HCT116 (cell line): ENCODE results near the gene CDK18. TPM values are rescaled to one million over a fixed set of nuclear protein-coding genes. Genes with fewer than 3 reads are reported as not detected.

Source experiments
- ATAC-seq: fragments of 200-7000 bp; cut with Tn5 transposase; 2 replicates; pipeline ENCODE4 v1.9.1; 2020; ENCODE audit warnings: mild to moderate bottlenecking, moderate library complexity
- BruUV-seq: library from RNA; stranded (reverse); fragments of 400-500 nt; replicated peaks from 2 replicates; lab custom pipeline; 2021; lab: Mats Ljungman, UMichigan
- CTCF ChIA-PET: fragments of 300-600 bp; sonication (Branson Sonifier 250); formaldehyde crosslinking; loops from one replicate; lab custom pipeline; 2021; ENCODE audit warnings: antibody characterized with exemption; lab: Charles Lee
- POLR2A ChIA-PET: fragments of 300-600, 350-600 bp; sonication (Branson Sonifier 250); formaldehyde crosslinking; loops from one replicate; lab custom pipeline; 2021; ENCODE audit warnings: antibody characterized with exemption; lab: Charles Lee
- RAD21 ChIA-PET, 2 experiments: fragments of 300-600 bp; sonication (Branson Sonifier 250); formaldehyde crosslinking; loops; one replicate each; lab custom pipeline; 2023; ENCODE audit warnings: low total read pairs in 2 of 2; ENCODE audit not compliant: uncharacterized antibody in 2 of 2, unreplicated experiment in 2 of 2, low non-redundant PET in 1 of 2; lab: Charles Lee
- DNase-seq: peaks from one replicate; pipeline ENCODE4 v3.0.0-alpha.2; 2010; ENCODE audit warnings: low read depth, low spot score
- H2AFZ ChIP-seq: fragments of 200-600 bp; shearing (Covaris generic), sonication (generic); 2 replicates; pipeline ENCODE4 v1.6.1; 2017; ENCODE audit warnings: low read depth, mixed run types, mixed read lengths, antibody characterized with exemption, low read length; ENCODE audit not compliant: poor library complexity, severe bottlenecking
- H3K27ac ChIP-seq: 2 replicates; pipeline ENCODE4 v1.5.1; 2012; ENCODE audit warnings: low read depth, low read length
- H3K27me3 ChIP-seq: fragments of 200-600 bp; sonication (generic); 2 replicates; pipeline ENCODE4 v1.6.1; 2016; ENCODE audit warnings: mixed run types, low read length, mixed read lengths; ENCODE audit not compliant: insufficient read depth
- H3K36me3 ChIP-seq, 2 experiments: fragments of 200-500 bp in 1 of 2; fragments of 200-600 bp in 1 of 2; sonication (Bioruptor generic) in 1 of 2; sonication (generic) in 1 of 2; 2 replicates each; pipeline versions ENCODE4 v1.5.1 to v1.6.1; 2014 to 2016; ENCODE audit warnings: low read length in 2 of 2, inconsistent platforms in 1 of 2, mixed read lengths in 1 of 2, mixed run types in 1 of 2; ENCODE audit not compliant: insufficient read depth in 2 of 2, control insufficient read depth in 1 of 2
- H3K4me1 ChIP-seq, 2 experiments: fragments of 200-600 bp in 1 of 2; sonication (generic) in 1 of 2; 2 replicates each; pipeline versions ENCODE4 v1.5.1 to v1.6.1; 2012 to 2017; ENCODE audit warnings: low read length in 2 of 2, inconsistent platforms in 1 of 2, mild to moderate bottlenecking in 1 of 2, mixed read lengths in 1 of 2, mixed run types in 1 of 2, moderate library complexity in 1 of 2; ENCODE audit not compliant: insufficient read depth in 2 of 2, control insufficient read depth in 1 of 2
- H3K4me2 ChIP-seq: fragments of 200-600 bp; sonication (generic); 2 replicates; pipeline ENCODE4 v1.6.1; 2017; ENCODE audit warnings: mixed run types, low read length, mixed read lengths
- H3K4me3 ChIP-seq, 2 experiments: fragments of 200-600 bp in 1 of 2; sonication (generic) in 1 of 2; replicated peaks in 1 of 2; 2 replicates each; pipeline ENCODE4 v1.5.1; 2011 to 2016; ENCODE audit warnings: low read length in 2 of 2, control low read depth in 1 of 2, low read depth in 1 of 2, mild to moderate bottlenecking in 1 of 2, mixed read lengths in 1 of 2, mixed run types in 1 of 2
- H3K79me2 ChIP-seq: fragments of 200-600 bp; sonication (generic); 2 replicates; pipeline ENCODE4 v1.6.1; 2017; ENCODE audit warnings: mild to moderate bottlenecking, mixed run types, low read length, moderate library complexity, mixed read lengths; ENCODE audit not compliant: insufficient read depth
- H3K9ac ChIP-seq: fragments of 200-600 bp; sonication (generic); 2 replicates; pipeline ENCODE4 v1.6.1; 2016; ENCODE audit warnings: low read length, mixed read lengths
- H3K9me2 ChIP-seq: fragments of 200-600 bp; sonication (generic), shearing (Covaris generic); 2 replicates; pipeline ENCODE4 v1.6.1; 2017; ENCODE audit warnings: mixed run types, mild to moderate bottlenecking, moderate library complexity; ENCODE audit not compliant: insufficient read depth
- H3K9me3 ChIP-seq, 2 experiments: fragments of 200-500 bp in 1 of 2; fragments of 200-600 bp in 1 of 2; sonication (Bioruptor generic) in 1 of 2; sonication (generic) in 1 of 2; 2 replicates each; pipeline ENCODE4 v1.6.1; 2014 to 2017; ENCODE audit warnings: low read length in 2 of 2, mixed read lengths in 2 of 2, inconsistent platforms in 1 of 2, low read depth in 1 of 2, mild to moderate bottlenecking in 1 of 2, mixed run types in 1 of 2, moderate library complexity in 1 of 2; ENCODE audit not compliant: control insufficient read depth in 1 of 2, insufficient read depth in 1 of 2
- H4K20me1 ChIP-seq: fragments of 200-600 bp; sonication (generic), shearing (Covaris generic); 2 replicates; pipeline ENCODE4 v1.6.1; 2017; ENCODE audit warnings: mixed run types, mild to moderate bottlenecking, moderate library complexity; ENCODE audit not compliant: insufficient read depth
- CBX3 ChIP-seq: IDR thresholded peaks from 2 replicates; pipeline ENCODE4 v1.6.1; 2012; ENCODE audit warnings: low read depth
- CEBPB ChIP-seq: IDR thresholded peaks from 2 replicates; pipeline ENCODE4 v1.6.1; 2012; ENCODE audit warnings: low read depth
- EGR1 ChIP-seq: IDR thresholded peaks from 2 replicates; pipeline ENCODE4 v1.6.1; 2012; ENCODE audit warnings: low read depth
- ELF1 ChIP-seq: IDR thresholded peaks from 2 replicates; pipeline ENCODE4 v1.6.1; 2012; ENCODE audit warnings: low read depth, borderline replicate concordance
- EZH2phosphoT487 ChIP-seq: fragments of 200-600 bp; IDR thresholded peaks from 2 replicates; pipeline ENCODE4 v1.6.1; 2018; ENCODE audit warnings: antibody characterized with exemption, borderline replicate concordance
- FOSL1 ChIP-seq: IDR thresholded peaks from 2 replicates; pipeline ENCODE4 v1.6.1; 2012; ENCODE audit warnings: low read depth
- JUND ChIP-seq: IDR thresholded peaks from 2 replicates; pipeline ENCODE4 v1.6.1; 2012
- POLR2A ChIP-seq: IDR thresholded peaks from 2 replicates; pipeline ENCODE4 v1.7.0; 2011; ENCODE audit warnings: borderline replicate concordance; ENCODE audit not compliant: insufficient read depth, insufficient read length; ENCODE audit errors: extremely low read depth
- POLR2AphosphoS5 ChIP-seq: IDR thresholded peaks from 2 replicates; pipeline ENCODE4 v1.6.1; 2011; ENCODE audit warnings: mild to moderate bottlenecking, low read depth, low read length, moderate library complexity
- RAD21 ChIP-seq: IDR thresholded peaks from 2 replicates; pipeline ENCODE4 v1.6.1; 2012; ENCODE audit warnings: low read depth, mild to moderate bottlenecking
- SIN3A ChIP-seq: IDR thresholded peaks from 2 replicates; pipeline ENCODE4 v1.6.1; 2012; ENCODE audit warnings: low read depth
- SP1 ChIP-seq: IDR thresholded peaks from 2 replicates; pipeline ENCODE4 v1.6.1; 2012; ENCODE audit warnings: low read depth
- ZBTB33 ChIP-seq: IDR thresholded peaks from 2 replicates; pipeline ENCODE4 v1.6.1; 2011; ENCODE audit warnings: mild to moderate bottlenecking, low read length, moderate library complexity; ENCODE audit not compliant: insufficient replicate concordance; ENCODE audit errors: extremely low read depth
- ZFX ChIP-seq: fragments of 450-650 bp; IDR thresholded peaks from 2 replicates; pipeline ENCODE4 v1.6.1; 2017
- ZNF274 ChIP-seq: fragments of 200-500 bp; sonication (Bioruptor generic); IDR thresholded peaks from 2 replicates; pipeline ENCODE4 v1.6.1; 2014; ENCODE audit warnings: mild to moderate bottlenecking, low read depth, low read length, inconsistent platforms
- intact Hi-C: fragments of 100-400 bp; cut with micrococcal nuclease; formaldehyde crosslinking; loops from 2 replicates; pipeline ENCODE4 v1.10.0; 2022
- total RNA-seq: library from RNA; stranded (reverse); gene quantifications from one replicate; pipeline ENCODE4 v1.2.1, GENCODE V29; 2021; ENCODE audit not compliant: unreplicated experiment
- TF ChIP-seq, protein P1 (sequence below): IDR thresholded peaks from 2 replicates; pipeline ENCODE4 v1.6.1; 2012; ENCODE audit warnings: low read depth

The CDK18 gene
- total RNA-seq, 1 experiment from 2014 or later = 32.0 TPM

- H4K20me1 ChIP-seq = no peaks in the 10 kb centered on the region
- no peak overlapping the region for H3K27ac ChIP-seq
- POLR2A ChIA-PET = no interaction called here
- no peaks in the 10 kb centered on the region for H3K27me3 ChIP-seq
- H3K4me1 ChIP-seq = peaks cover 7 to 42% of the 10 kb centered on the region in 2 experiments; a peak in 3 of 4 replicates
- H3K4me2 ChIP-seq = no peak overlapping the region
- CTCF ChIA-PET = no interaction called here
- DNase-seq (no peak), ATAC-seq (no peak)
- H3K36me3 ChIP-seq = no peaks in the 10 kb centered on the region
- no peak overlapping the region for H2AFZ ChIP-seq
- RAD21 ChIA-PET = no interaction called here
- intact Hi-C loops = no loop called here
- no TSS peak for BruUV-seq
- no peaks in the 10 kb centered on the region for H3K9me2 ChIP-seq
- no peaks in the 10 kb centered on the region for H3K9me3 ChIP-seq
- H3K4me3 ChIP-seq = no peak overlapping the region
- no peaks in the 10 kb centered on the region; the same call in 1 of the 2 replicates for H3K79me2 ChIP-seq
- no peak for TF ChIP-seq JUND
- TF ChIP-seq ZFX = no peak
- no peak for TF ChIP-seq POLR2A
- TF ChIP-seq ZBTB33 = no peak
- no peak for TF ChIP-seq RAD21
- TF ChIP-seq EZH2phosphoT487 = no peak
- TF ChIP-seq ELF1 = no peak
- TF ChIP-seq FOSL1 = no peak
- no peak for TF ChIP-seq POLR2AphosphoS5
- TF ChIP-seq CBX3 = no peak
- TF ChIP-seq EGR1 = no peak
- TF ChIP-seq, protein P1, sequence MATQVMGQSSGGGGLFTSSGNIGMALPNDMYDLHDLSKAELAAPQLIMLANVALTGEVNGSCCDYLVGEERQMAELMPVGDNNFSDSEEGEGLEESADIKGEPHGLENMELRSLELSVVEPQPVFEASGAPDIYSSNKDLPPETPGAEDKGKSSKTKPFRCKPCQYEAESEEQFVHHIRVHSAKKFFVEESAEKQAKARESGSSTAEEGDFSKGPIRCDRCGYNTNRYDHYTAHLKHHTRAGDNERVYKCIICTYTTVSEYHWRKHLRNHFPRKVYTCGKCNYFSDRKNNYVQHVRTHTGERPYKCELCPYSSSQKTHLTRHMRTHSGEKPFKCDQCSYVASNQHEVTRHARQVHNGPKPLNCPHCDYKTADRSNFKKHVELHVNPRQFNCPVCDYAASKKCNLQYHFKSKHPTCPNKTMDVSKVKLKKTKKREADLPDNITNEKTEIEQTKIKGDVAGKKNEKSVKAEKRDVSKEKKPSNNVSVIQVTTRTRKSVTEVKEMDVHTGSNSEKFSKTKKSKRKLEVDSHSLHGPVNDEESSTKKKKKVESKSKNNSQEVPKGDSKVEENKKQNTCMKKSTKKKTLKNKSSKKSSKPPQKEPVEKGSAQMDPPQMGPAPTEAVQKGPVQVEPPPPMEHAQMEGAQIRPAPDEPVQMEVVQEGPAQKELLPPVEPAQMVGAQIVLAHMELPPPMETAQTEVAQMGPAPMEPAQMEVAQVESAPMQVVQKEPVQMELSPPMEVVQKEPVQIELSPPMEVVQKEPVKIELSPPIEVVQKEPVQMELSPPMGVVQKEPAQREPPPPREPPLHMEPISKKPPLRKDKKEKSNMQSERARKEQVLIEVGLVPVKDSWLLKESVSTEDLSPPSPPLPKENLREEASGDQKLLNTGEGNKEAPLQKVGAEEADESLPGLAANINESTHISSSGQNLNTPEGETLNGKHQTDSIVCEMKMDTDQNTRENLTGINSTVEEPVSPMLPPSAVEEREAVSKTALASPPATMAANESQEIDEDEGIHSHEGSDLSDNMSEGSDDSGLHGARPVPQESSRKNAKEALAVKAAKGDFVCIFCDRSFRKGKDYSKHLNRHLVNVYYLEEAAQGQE = no peak
- TF ChIP-seq CEBPB = no peak
- TF ChIP-seq SIN3A = no peak
- TF ChIP-seq ZNF274 = no peak
- TF ChIP-seq SP1 = no peak
- H3K9ac ChIP-seq = no peak overlapping the region
These were observed 13.3 kb downstream of the CDK18 start for GRCh38 chr1:205517763-205518162.
